ENCODE measurements around the gene STRIP2.
"Not testable (repeated sequence)": the region's sequence is repeated elsewhere in the genome, so short reads cannot be mapped to it uniquely, and the experiment has no call there.

STRIP2 gene

DNA sequence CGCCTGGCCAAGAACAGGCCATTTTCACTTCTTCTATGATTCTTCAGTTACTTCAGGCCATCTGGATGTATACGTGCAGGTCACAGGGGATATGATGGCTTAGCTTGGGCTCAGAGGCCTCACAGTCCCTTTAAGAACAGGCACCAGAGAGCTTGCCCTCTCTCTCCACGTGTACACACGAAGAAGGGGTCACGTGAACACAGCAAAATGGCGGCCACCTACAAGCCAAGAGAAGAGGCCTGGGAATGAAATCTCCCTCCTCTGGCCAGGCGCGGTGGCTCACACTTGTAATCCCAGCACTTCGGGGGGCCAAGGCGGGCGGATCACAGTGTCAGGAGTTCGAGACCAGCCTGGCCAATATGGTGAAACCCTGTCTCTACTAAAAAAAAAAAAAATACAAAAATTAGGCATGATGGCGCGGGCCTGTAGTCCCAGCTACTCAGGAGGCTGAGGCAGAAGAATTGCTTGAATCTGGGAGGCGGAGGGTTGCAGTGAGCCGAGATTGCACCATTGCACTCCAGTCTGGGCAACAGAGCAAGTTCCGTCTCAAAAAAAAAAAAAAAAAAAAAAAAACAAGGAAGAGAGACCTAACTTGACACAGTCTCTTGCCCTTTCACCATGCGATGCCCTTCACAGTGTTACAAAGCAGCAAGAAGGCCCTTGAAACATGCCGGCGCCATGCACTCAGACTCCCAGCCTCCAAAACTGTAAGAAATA is 100.5 kb downstream of the STRIP2 start:
- DNase-seq: not testable (repeated sequence)

DNA sequence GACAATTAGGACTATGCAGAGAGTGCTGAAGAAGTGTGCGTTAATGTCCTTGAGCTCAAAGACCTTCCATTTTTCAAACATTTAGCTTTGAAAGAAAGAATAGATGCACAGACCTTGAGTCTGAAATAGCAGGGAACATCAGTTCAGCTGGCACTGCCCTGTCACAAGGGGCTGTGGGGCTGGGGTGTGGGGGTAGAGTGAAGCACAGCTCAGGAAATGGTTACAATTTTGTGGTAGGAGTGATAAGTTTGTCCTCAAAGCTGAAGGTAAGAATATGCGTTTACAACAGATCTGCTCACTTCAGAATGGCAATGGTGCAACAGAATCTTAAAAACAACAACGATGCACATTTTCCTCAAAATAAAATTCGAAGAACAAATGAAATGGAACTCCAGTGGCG is 101.7 kb downstream of the STRIP2 start:
- no peak for DNase-seq

DNA sequence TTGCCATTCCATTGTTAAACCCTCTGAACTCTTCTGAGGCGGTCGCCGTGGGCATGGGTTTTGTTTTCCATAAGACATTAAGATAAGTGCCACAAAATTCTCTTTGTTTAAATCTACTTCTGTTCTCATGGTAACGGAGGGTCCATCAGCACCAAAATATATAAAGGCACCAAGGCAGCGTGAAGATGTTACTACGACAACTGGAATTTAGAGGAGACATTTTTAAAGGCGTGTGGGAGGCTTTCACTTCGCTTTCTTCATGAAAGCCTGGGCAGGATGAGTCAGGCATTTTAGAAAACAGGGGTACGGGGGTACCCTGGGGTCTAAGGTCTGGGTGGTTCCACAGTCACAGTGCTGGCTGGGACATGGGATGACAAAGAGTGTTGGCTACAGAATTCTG is 102.1 kb downstream of the STRIP2 start:
- no peak for DNase-seq
